Stimulated activated CD4-positive, alpha-beta T cell treated with anti-CD3 and anti-CD28 coated beads, Interleukin-15, amount 100 ng/mL, for 1 hour (primary cell): ENCODE data around the gene ACTL8.
"Not testable (repeated sequence)": the region's sequence is repeated elsewhere in the genome, so short reads cannot be mapped to it uniquely, and the experiment has no call there.

Experiments
- DNase-seq, 2 donors: peaks; one replicate each; pipeline ENCODE4 v3.0.0-alpha.2; 2020; ENCODE audit warnings: low read depth in 1 of 2, low spot score in 1 of 2

ACTL8 gene

DNA sequence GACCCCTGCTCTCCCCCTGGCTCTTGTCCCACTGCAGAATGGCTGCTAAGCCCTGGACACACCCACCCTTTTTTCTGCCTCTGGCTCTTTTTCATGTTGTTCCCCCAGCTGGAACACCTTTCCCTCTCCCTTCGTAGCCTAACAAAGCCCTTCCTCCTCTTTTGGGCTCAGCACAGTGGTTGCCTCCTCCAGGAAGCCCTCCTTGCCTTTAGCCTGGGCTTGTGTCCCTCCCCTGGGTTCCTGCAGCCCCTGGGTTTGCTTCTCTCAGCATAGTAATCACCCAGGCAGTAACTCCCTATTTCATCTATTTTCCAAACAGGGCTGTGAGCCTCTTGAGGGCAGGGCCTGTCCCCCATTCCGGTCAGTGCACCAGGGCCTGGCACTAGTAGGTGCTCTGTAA lies 19.8 kb upstream of the ACTL8 start:
- no peak for DNase-seq

DNA sequence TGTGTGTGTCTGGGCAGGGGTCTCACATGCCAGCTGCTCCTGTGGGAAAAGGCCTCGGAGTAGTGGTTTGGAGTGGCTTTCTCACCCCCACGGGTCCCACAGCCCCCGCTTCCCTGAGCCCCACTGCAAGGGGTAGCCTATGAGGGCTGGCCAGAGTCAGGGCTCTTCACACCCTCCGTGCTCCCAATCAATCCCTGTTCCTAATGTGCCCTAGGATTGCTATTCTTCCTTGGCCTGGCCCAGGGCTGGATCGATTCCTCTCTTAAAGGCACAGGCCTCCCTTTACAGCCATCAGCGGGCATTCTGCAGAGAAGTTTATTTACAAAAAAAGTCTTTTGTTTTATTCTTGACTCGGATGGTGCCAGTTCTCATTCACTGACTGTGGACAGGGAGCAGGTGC lies 19.3 kb upstream of the ACTL8 start:
- DNase-seq, result no peak

DNA sequence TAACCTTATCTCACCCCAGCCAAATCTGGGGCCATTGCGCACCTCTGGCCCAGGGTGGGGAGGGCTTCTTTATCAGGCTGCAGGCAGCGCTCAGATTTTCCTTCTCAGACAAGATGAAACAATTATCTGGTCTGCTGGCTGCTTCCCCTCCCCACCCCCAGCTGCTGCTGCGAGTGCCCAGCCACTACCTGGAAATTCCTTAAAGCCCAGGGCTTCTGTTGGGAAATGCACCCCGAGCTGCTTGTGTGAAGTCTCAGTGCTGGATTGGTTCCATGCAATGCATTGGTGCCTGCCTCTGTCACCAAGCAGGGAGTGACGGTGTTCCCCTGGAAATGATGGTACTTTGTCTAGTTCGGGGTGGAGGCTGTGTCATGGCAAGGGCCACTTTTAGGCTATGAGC lies 18.5 kb upstream of the ACTL8 start:
- no peak for DNase-seq

DNA sequence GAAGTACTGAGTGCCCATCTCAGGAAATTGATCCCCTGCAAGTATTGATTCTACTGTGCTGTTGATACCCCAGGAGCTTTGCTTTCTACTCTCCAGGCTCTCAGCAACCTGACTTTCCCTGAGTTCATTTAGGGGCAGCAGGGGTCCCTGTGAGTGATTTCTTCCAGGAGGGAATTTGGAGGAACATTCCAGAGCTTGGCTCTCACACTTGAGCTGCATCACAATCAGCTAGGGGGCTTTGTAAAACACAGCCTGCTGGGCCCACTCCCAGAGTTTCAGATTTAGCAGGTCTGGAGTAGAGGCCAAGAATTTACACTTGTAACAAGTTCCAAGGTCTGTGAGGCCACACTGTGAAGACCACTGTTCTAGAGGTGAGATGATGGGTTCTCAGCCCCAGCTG lies 16.1 kb upstream of the ACTL8 start:
- DNase-seq, result no peak

DNA sequence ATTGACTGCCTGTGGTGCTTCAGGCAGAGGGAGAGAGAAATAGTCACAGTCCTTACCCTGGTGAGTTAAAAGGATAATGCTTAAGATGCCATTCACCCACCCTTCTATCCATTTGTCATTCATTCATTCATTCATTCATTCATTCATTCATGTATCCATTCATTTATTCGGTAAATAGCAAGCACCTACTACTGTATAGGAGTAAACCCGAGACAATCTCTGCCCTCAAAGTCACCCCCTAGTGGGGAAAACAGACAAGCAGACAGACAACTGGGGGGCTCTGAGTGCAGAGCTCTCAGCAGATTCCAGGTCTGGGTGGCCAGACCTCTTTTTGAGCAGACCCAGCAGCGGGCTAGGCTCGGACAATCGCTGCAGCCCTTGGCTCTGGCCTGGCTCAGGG lies 14.1 kb upstream of the ACTL8 start:
- no peak for DNase-seq

DNA sequence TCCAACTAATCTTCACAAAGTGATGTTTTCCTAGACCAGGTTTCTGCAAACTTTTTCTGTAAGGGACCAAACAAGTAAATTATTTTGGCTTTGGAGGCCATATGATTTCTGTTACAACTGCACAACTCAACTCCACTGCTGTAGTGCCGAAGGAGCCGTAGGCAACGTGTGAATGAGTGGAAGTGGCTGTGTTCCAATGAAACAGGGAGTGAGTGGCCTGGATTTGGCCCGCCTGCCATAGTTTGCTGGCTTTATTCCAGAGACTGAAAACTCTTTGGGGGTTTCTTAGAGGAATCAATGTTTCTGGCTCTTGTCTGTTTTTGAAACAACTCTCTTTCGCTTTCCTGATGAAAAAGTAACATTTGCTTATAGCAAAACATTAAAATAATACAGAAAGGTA lies 12.6 kb upstream of the ACTL8 start:
- no peak for DNase-seq

DNA sequence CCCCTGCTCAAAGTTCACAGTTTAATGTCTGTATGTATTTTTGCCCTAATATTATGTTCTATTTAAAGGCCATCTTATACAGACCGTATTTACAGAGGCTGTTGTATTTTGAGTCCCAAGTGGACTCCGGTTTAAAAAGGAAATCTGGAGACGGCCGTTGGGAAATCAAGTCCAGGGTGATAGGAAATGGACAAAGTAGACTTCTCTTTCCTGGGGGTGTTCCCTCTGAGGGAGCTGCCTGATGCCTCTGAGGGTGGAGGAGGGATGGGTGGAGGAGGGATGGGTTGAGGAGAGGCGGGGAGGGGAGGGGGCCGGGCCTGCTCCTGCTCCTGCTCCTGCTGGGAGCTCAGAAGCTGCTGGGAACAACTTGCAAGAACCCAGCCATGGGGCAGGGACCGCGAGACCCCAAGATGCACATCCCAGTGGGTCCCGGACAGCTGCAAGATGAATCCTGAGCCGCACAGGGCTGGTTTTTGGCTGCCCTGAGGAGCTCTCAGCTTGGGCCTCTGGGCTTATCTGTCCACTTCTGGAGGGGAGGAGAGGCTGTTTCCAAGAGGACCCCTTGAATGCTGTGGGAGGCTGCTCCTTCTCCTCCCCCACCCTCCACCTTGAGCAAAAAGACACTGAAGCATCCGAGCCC lies 12.0 kb upstream of the ACTL8 start:
- DNase-seq, result no peak

DNA sequence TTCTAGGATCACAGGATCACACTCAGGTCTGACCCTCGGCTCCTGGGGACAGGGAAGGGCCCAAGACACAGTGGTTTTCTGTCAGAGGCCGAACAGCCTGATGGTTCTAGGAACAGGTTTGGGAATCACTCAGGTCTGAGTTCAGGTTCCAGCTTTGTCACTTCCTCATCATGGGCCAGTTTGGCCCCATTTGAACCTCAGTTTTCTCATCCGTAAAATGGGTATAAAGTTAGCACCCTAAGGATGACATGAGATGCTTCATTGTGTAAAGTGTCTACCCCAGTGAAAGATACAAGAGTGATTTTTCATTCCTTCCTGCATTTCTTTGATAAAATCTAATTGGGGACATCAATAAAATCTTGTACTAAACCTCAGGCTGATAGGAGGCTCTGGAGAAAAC lies 11.2 kb upstream of the ACTL8 start:
- no peak for DNase-seq

DNA sequence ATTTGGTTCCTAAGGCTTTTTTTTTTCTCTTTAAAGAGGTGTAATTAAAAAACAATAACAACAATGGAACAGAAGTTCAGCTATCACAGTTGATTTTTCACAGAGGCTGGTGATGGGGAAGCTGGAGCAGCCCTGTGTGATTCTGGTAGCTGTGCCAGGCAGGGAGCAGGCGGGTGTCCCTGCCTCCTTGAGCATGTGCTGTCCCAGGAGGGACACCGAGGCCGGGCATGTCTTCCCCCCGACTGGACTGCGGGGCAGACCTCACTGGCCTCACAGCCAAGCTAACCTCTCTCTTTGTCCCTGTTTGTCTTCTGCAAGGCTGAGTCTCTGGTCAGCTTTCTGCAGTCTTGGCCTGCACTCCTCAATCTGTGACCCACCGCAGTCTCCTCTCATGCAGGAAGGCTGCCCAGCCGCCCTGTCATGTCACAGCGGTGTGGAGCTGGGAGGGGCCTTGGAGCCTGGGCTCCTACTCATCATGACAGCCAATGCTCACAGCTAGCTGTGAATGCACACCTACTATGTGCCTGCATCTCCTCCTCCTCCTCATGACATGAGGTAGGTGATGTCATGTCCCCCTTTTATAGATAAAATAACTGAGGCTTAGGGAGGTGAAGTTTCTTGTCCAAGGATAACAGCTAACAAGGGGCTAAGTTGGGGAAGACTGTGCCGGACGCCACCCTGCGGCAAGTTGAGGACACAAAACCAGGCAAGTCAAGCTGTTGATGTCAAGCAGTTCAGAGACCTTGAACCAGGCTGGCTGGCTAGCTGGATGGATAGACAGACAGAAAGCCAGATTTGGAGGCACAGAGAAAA lies 10.3 kb upstream of the ACTL8 start:
- no peak for DNase-seq

DNA sequence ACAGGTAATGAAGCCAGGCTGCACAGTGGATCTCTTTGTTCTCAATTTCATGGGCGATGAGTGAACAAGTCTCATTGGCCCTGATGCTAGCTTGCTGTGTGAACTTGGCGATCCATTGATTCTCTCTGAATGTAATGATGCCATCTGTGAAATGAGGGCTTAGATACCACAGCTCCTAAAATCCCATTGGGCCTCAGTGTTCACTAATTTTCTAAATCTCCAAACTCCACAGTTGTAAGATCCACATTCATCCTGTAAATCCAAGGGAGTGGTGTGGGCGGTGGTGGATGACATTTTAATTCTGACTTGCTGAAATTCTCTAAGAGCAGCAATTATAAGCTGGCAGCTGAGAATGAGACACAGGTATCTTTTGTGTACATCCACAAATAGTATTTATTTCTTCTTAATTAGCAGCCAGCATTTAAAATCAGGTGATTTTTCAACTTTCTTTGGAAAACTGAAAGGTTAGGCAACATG lies 9.6 kb upstream of the ACTL8 start:
- DNase-seq, result no peak

DNA sequence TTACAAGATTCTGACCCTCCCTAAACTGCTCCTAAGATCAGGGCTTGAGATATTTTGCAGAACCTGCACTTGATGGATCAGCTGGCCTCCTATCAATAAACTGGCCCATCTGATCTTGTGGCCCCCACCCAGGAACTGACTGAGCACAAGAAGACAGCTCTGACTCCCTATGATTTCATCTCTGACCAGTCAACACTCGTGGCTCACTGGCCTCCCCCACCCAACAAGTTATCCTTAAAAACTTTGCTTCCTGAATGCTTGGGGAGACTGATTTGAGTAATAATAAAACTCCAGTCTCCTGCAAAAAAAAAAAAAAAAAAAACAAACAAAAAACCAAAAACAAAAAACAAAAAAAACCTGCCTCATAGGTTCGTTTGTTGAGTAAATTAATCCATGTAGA lies 8.9 kb upstream of the ACTL8 start:
- not testable (repeated sequence) for DNase-seq

DNA sequence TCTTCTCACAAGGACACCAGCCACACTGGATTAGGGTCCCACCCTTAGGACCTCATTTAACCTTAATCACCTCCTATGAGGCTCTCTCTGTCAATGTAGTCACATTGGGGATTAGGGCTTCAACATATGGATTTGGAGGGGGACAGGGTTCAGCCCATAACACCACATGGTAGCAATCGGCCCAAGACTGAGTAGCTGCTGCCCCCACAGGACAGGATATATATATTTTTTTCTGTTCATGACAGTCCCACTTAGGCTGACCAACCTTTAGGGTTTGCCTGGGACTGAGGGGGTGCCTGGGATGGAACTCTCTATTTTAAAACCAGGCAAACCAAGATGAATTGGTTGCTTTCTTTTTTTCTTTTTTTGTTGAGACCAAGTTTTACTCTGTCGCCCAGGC lies 8.2 kb upstream of the ACTL8 start:
- DNase-seq, result no peak

DNA sequence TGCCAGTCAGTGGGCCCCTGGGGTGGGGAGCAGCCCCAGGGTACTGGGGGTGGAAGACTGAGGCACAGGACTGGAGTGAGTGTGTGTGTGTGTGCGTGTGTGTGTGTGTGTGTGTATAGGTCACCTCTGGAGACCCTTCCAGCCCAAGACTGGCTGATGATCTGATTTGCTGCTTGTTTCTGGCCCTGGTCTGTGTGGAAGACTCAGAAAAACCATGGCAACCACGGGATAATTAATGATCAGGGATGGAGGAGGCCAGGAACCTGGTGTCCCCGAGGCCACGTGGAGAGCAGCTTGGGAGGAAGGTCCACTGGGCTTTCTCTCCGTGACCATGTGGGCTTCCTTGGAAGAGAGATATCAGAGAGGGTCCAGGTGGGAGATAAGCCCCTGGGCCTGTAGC lies 4.8 kb upstream of the ACTL8 start:
- DNase-seq, result no peak

DNA sequence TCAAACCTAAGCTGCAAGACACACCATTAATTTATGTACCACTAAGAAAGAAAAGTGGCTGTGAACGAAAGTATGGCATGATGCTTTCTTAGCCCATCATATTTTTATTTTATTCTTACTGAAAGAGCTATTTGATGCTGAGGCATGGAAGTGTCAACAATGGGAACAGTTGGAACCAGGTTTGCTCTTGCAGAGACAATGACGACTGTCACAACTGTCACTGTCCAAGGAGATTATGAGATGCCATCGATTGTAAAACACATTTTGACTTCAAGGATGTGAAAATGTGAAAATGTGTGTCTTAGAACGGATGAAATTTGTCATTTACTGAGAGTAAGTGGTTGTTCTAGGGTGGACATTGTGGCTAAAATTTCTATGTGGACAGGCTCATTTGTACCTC lies 2.8 kb upstream of the ACTL8 start:
- no peak for DNase-seq

DNA sequence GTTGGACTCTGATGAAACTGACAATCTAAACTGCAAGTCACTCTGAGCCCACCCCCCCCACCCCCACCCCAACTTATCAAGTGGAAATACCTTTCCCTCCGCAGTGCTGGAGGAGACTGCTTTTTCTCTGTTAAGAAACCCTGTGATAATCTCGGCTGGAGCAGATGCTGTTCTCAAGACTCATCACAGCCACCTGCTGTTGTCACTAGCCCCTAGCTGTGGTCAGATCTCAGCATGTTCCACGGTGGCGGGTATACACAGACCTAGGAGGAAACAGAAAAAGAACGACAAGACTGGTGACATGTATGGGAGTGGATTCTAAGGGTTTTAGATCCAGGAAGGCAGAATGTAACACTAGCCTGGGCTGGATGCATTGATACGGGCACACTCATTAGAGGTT lies 2.3 kb downstream of the ACTL8 start:
- DNase-seq, result no peak

DNA sequence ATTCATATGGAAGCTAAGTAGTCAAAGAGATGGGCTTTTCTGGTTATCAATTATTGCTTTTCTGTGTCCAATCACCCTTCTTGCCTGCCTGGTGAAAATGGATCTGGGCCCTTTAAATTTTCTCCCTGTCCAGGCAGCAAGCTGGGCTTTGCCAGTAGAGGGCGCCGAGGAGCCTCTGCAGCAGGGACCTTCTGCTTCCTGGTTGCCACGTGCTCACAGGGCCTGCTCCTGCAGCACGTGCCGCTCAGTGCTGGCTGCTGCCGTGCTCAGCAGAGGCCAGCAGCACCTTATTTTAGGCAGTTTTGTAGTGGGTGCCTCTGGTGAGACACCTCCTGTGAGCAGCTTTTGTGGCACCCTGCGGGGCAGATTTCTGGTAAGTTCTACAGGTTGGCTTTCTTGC lies 4.0 kb downstream of the ACTL8 start:
- no peak for DNase-seq

DNA sequence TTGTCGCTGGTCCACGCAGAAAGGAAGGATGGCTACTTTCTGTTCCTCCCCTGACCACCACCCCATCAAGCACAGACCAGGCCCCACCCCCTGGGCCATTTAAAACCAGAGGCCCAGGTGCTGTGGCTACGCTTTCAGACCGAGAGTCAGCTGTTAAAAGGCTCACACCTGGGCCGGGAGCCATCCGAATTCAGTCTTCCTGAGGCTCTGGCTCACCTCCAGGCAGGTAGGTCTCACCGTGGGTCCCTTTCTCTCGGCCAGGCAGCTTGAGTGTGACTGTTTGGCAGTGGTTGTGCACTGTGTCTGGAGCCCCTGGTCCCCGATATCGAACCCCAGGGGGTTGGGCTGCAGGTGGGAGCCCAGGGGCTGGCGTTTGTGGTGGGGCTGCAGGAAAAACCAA lies 7.2 kb downstream of the ACTL8 start:
- no peak for DNase-seq

DNA sequence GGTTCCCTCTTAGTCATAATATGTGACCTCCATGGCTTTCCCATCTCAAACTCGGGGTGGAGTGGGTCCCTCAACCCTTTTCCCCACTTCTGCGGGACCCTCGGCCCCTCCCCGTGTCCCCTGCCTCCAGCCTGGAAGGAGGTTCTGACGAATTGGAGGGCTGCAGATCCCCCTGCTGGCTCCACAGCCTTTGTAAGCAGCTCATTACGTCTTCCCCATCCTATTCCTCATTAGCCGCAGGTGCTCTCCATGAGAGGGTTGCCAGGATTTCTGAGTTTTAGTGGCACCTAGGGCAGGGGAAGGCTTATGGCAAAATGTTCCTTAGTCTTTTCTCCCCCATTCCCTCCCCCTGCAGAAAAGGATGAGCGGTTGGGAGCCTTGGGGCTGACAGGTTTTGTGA lies 8.3 kb downstream of the ACTL8 start:
- no peak for DNase-seq

DNA sequence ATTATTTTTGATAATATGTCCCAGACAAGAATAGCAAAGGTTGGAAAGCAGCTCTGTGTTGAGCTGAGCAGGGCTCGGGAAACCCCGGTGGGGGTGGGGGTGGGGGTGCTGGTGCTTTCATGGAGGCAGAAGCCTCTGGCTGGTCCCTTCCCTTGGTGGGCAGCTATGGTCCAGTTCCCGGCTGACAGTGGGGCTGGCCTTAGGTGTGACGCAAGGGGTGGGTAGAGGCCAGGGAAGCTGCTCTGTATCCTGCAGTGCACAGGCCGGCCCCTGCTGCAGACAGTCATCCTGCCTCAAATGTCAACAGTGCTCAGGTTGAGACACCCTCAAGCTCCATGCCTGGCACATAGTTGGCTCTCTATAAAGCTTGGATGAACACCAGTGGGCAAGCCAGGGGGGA lies 8.9 kb downstream of the ACTL8 start:
- DNase-seq, result no peak

DNA sequence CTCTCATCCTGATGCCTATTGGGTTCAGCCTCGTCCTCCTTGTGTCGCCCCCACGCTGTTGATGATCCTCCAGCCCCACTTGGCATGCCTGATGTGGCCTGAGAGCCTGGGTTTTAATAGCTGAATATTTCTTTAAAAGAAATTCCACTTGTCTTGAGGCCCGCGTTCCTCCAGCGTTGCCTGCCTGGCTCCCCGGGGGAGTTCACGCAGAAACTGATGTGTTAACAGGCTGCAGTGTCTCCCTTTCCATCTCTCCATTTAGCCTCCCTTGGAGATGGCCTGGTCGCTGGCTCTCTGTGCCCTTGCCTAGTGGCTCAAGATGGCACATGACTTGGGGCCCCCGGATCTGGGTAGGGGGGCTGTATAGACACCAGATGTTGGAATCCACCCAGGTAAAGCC lies 9.5 kb downstream of the ACTL8 start:
- no peak for DNase-seq

DNA sequence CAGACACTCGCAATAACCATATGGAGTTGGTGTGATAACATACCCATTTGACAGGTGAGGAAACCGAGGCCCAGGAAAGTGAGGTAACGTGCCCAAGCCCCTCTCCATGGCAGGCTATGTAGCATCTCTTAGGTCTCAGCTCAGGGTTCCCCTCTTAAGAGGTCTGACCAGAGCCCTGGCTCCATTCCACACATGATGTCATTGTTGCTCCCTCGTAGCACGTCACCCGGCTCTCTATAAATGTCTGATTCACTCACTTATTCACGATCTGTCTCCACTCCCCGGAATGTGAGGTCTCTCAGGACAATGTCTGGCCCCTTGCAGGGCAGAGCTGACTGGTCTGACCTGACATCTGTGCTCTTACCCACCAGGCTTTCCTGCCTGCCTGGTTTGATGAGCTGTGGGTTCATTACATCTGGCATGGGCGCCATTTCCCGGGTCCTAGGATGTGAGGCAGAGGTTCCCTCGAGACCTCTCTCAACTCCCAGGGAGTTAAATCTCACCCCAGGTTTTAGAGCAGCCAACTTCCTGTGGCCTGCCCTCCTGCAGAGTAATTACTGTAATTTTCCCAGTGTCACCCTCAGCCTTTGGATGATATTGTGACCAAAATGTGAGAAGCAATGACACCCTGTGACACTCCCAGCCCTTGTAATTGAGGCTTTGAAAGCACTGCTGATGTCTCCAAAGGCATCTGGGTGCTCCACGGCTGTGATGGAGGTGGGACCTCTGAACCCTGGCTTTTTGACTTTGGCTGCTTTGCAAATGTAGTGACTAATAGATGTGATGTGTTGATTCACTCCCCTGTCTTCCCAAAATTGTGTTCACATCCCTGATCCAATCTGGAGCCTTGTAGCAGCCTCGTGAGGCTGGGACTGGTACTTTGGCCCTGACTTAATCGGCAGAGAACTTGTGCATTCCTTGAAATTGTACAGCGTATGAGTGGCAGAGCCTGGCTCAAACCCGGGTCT lies 10.6 kb downstream of the ACTL8 start:
- DNase-seq, result no peak
